Measurements from ENCODE around the gene ZEB2. TPM values are rescaled to one million over a fixed set of nuclear protein-coding genes. Genes with fewer than 3 reads are reported as not detected.

The ZEB2 gene
- polyA plus RNA-seq, 2 of the 4 experiments (the other 2 are of a cell fraction), result 4.2 to 7.0 TPM

DNA sequence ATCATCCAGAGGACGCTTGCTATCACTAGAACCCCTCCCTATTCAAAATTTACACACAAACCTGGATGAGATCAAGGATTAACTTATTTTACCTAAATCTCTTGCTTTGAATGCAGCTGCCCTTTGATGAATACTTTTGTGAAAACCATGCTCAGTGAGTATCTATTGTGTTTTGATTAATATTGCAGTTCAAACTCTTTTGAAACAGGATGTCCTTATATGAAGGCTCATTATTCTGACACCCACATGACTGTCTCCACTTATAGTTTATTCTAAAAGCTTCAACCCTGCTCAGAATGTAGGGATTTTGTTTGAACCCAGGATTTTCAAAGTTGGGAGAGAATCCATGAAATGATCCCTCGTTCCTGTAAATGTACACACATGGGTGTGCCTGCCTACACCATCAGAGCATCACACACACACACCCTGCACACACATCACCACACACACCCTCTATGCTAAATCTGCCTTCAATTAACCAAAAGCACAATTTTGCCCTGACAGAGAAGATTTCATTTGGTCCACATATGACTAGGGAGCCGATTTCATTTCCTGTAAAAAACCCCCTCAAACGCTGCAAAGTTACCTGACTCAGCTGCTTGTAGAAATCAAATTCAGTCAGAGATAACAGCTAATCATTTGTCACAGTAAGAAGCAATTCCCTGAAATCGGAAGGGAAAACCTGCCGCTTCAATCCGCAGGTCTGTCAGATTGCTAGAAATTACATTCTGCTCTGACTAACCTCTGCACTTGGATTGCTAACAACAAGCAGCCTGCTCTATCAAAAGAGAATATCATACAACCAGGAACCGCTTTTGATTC is 65.2 kb downstream of the ZEB2 start:
- 78% methylated on average over 8 of the region's 8 CpGs for WGBS (ENCODE audit: missing lambda C conversion rate)
- Histone ChIP-seq H3K9me3 (no peaks in the 10 kb centered on the region), H3K4me1 (peaks cover 37% of the 10 kb centered on the region), H3K27ac (0 out of 6 replicates have a peak overlapping the region, but pooled peaks of 1 of the 2 experiments have one; percentile 11), H3K4me2 (no peak overlapping the region), H3K4me3 (no peak overlapping the region)
- no peak for ATAC-seq
- TF ChIP-seq RCOR1 (IDR thresholded peaks at IDR 0.05; ENCODE audit: low read depth, low read length) (no peak), HDAC2 (IDR thresholded peaks at IDR 0.05) (no peak), EHF (CRISPR knock-in tag; IDR thresholded peaks at IDR 0.05) (no peak)
- ChIA-PET POLR2A (no interaction called here), CTCF (no interaction called here)
- DNase-seq (ENCODE audit: low read depth in 1 of 2, low spot score in 1 of 2), result no peak
- no peak for FAIRE-seq

DNA sequence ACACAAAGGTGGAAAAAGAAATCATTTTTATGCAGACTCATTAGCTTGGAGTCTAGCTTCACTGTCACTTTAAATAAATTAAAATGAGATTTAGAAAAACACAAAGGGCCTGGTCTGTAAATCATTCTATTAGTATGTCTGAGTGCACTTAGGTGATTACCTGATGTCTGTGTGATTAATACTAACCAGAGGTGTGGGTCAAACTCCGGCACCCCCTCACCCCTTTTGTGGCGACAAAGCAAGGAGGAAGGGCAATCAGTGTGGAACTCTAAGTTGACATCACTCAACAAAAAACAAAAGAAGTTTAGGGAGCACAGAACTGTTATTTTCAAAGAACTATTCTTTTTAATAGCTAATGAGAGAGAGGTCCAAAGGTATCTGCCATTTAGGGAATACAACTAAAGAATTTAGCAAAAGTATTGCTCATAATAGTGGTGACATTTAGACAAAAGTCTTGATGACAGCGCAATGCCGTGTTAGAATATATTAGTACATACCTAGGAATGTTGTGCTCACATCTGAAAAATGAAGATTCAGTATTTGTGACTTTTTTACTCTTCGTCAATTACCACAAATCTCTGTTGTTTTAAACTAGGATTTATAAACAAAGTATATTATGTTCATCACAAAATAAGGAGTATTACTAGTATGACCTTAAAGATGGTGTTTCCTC is 66.3 kb downstream of the ZEB2 start:
- ChIA-PET POLR2A (no interaction called here), CTCF (interaction anchor here (1.2 kb wide), 1 partner anchor 11 kb away, joined by 3 read pairs; no protein-coding TSS in a partner anchor)
- no peak overlapping the region for H3K4me3 ChIP-seq
- WGBS (ENCODE audit: missing lambda C conversion rate), result 79% methylated on average over 5 of the region's 5 CpGs
- no peak for FAIRE-seq
- TF ChIP-seq PHF8 (IDR thresholded peaks at IDR 0.05; ENCODE audit: borderline replicate concordance, low read depth), result no peak
- peak overlapping the region; percentile 54 to 55; a peak in 4 of 6 replicates for H3K27ac ChIP-seq
- no peak for DNase-seq (ENCODE audit: low read depth in 1 of 2, low spot score in 1 of 2)
- no peak for ATAC-seq
- peaks cover 37% of the 10 kb centered on the region for H3K4me1 ChIP-seq
- H3K4me2 ChIP-seq, result peak overlapping the region; percentile 54
- H3K9me3 ChIP-seq, result no peaks in the 10 kb centered on the region

DNA sequence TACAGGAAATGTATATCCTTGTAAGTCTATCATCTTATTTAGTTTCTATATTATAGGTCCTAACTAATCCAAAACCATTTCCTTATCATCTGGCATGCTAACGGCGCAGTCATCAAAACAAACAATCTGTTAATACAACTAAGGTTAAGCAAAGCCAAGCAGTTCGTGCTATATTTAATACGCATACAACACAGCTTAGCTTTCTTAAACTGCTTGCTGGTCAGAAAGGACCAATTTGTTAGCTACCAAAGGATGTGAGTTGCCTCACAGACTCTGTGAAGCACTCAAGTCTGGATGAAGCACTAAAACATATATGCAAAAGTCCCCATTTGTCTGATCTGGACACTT is 67.0 kb downstream of the ZEB2 start:
- ChIA-PET POLR2A (no interaction called here), CTCF (interaction anchor here (1.2 kb wide), 1 partner anchor 11 kb away, joined by 3 read pairs; no protein-coding TSS in a partner anchor)
- 42% methylated on average over 4 of the region's 4 CpGs for WGBS (ENCODE audit: missing lambda C conversion rate)
- FAIRE-seq (no peak), ATAC-seq (peak in 1 of 2 experiments; percentile 61; a peak in 3 of 6 replicates), DNase-seq (ENCODE audit: low read depth in 1 of 2, low spot score in 1 of 2) (peak in 1 of 2 experiments; percentile 21)
- Histone ChIP-seq H3K4me2 (peak overlapping the region; percentile 54), H3K9me3 (no peaks in the 10 kb centered on the region), H3K27ac (peak overlapping the region; percentile 54 to 55; a peak in 5 of 6 replicates), H3K4me1 (peaks cover 37% of the 10 kb centered on the region), H3K4me3 (0 out of 3 replicates have a peak overlapping the region, but pooled peaks have one; percentile 3)
- TF ChIP-seq FOSL2 (IDR thresholded peaks at IDR 0.05) (no peak), FOSL2 (CRISPR knock-in tag; IDR thresholded peaks at IDR 0.05) (no peak), CBX8 (IDR thresholded peaks at IDR 0.05) (no peak), NPAS2 (CRISPR knock-in tag; IDR thresholded peaks at IDR 0.05; ENCODE audit: borderline replicate concordance) (no peak), PHF8 (IDR thresholded peaks at IDR 0.05; ENCODE audit: borderline replicate concordance, low read depth) (no peak)
- TF ChIP-seq, protein P1, sequence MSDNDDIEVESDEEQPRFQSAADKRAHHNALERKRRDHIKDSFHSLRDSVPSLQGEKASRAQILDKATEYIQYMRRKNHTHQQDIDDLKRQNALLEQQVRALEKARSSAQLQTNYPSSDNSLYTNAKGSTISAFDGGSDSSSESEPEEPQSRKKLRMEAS (IDR thresholded peaks at IDR 0.05), result no peak
- TF ChIP-seq, protein P2, sequence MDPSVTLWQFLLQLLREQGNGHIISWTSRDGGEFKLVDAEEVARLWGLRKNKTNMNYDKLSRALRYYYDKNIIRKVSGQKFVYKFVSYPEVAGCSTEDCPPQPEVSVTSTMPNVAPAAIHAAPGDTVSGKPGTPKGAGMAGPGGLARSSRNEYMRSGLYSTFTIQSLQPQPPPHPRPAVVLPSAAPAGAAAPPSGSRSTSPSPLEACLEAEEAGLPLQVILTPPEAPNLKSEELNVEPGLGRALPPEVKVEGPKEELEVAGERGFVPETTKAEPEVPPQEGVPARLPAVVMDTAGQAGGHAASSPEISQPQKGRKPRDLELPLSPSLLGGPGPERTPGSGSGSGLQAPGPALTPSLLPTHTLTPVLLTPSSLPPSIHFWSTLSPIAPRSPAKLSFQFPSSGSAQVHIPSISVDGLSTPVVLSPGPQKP (IDR thresholded peaks at IDR 0.05; ENCODE audit: low read depth, low read length), result no peak

DNA sequence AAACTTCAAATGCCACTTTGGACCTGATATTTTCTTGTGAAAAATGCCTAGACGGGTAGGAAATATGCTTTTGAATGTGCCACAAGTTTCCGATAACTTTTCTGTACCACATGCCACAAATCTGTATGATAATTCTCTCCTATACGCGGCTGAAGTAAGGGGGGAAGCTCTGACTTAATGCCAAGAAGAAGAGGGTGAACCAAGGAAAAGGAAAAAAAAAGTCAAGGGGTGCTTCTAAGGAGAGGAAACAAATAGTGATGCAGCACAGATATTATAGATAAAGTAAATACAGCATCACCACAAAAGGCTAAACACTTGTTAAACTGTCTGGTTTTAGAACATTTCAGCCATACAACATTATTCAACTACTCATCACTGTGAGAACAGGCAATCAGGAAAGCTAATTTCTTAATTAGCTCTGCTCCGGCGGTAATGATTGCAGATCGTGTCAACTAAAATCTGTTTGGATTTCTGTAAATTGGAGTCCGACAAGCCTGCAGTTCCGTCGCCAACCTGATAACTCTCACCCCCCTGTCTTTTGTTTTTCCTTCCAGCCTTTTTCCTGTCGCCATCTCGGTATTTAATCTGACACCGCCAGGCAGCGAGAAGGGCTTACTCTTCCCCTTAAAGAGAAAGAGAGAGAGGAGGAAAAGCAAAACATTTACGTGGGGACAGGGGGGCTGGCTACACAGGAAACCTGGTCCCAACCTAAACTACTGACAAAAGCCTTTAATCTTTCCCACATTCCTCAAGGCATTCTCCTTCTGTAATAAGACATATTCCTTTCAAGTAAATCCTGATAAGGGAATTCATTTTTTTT is 67.5 kb downstream of the ZEB2 start:
- FAIRE-seq, result no peak
- no peak for TF ChIP-seq ZFP36 (IDR thresholded peaks at IDR 0.05; ENCODE audit: borderline replicate concordance, partially characterized antibody)
- no peak for TF ChIP-seq RNF2 (IDR thresholded peaks at IDR 0.05; ENCODE audit: borderline replicate concordance, low read depth)
- TF ChIP-seq FOSB (CRISPR knock-in tag; IDR thresholded peaks at IDR 0.05), result no peak
- TF ChIP-seq JUN (IDR thresholded peaks at IDR 0.05), result no peak
- TF ChIP-seq HOXA7 (CRISPR knock-in tag; IDR thresholded peaks at IDR 0.05), result no peak
- TF ChIP-seq GATA3 (IDR thresholded peaks at IDR 0.05; ENCODE audit: borderline replicate concordance), result no peak
- no peak for TF ChIP-seq JUNB (IDR thresholded peaks at IDR 0.05)
- no peak for TF ChIP-seq NR3C1 (IDR thresholded peaks at IDR 0.05)
- no peak for TF ChIP-seq EHMT2 (IDR thresholded peaks at IDR 0.05; ENCODE audit: low read depth)
- TF ChIP-seq KDM1A (IDR thresholded peaks at IDR 0.05; ENCODE audit: low read depth), result no peak
- TF ChIP-seq, protein P1 (IDR thresholded peaks at IDR 0.05), result no peak
- TF ChIP-seq TP53 (CRISPR knock-in tag; IDR thresholded peaks at IDR 0.05), result no peak
- TF ChIP-seq SMC3 (IDR thresholded peaks at IDR 0.05), result no peak
- TF ChIP-seq PHF8 (IDR thresholded peaks at IDR 0.05; ENCODE audit: borderline replicate concordance, low read depth), result no peak
- TF ChIP-seq CEBPB (IDR thresholded peaks at IDR 0.05), result no peak
- no peak for TF ChIP-seq EHF (CRISPR knock-in tag; IDR thresholded peaks at IDR 0.05)
- TF ChIP-seq MAZ (IDR thresholded peaks at IDR 0.05; ENCODE audit: borderline replicate concordance, low read depth, low read length), result no peak
- WGBS (ENCODE audit: missing lambda C conversion rate), result 63% methylated on average over 15 of the region's 15 CpGs
- no peaks in the 10 kb centered on the region for H3K9me3 ChIP-seq
- peak; percentile 2 to 27 for DNase-seq (ENCODE audit: low read depth in 1 of 2, low spot score in 1 of 2)
- peaks cover 36% of the 10 kb centered on the region for H3K4me1 ChIP-seq
- peak overlapping the region; percentile 54 for H3K4me2 ChIP-seq
- peak overlapping the region; percentile 53 to 55; a peak in 4 of 6 replicates for H3K27ac ChIP-seq
- peak in 1 of 2 experiments; percentile 69; a peak in 3 of 6 replicates for ATAC-seq
- ChIA-PET CTCF (no interaction called here), POLR2A (no interaction called here)
- 0 out of 3 replicates have a peak overlapping the region, but pooled peaks have one; percentile 3 for H3K4me3 ChIP-seq
